Liver (tissue), 9 donors: Measurements from ENCODE around the gene SLC26A1. TPM values are rescaled to one million over a fixed set of nuclear protein-coding genes. Genes with fewer than 3 reads are reported as not detected.

Experiments used
- DNase-seq: peaks from one replicate; pipeline ENCODE4 v3.0.0-alpha.2; 2017; ENCODE audit warnings: low spot score
- H3K27ac ChIP-seq, 2 donors: one replicate each; pipeline ENCODE4 v1.7.0; 2013; ENCODE audit warnings: inconsistent platforms in 2 of 2, low read length in 2 of 2, control low read depth in 1 of 2, low read depth in 1 of 2, mild to moderate bottlenecking in 1 of 2
- H3K27me3 ChIP-seq, 4 donors: one replicate each; pipeline versions ENCODE4 v1.6.1 to v1.7.0; 2013; ENCODE audit warnings: low read length in 3 of 4, inconsistent platforms in 1 of 4, mild to moderate bottlenecking in 1 of 4, moderate library complexity in 1 of 4; ENCODE audit not compliant: control insufficient read depth in 4 of 4, insufficient read depth in 4 of 4
- H3K36me3 ChIP-seq, 4 donors: one replicate each; pipeline versions ENCODE4 v1.6.1 to v1.7.0; 2013; ENCODE audit warnings: low read length in 3 of 4, mild to moderate bottlenecking in 3 of 4, low read depth in 1 of 4, moderate library complexity in 1 of 4; ENCODE audit not compliant: control insufficient read depth in 4 of 4, insufficient read depth in 3 of 4
- H3K4me1 ChIP-seq, 4 donors: one replicate each; pipeline versions ENCODE4 v1.6.1 to v1.7.0; 2013; ENCODE audit warnings: low read length in 3 of 4, mild to moderate bottlenecking in 3 of 4, moderate library complexity in 1 of 4; ENCODE audit not compliant: control insufficient read depth in 4 of 4, insufficient read depth in 4 of 4
- H3K4me3 ChIP-seq, 3 donors: one replicate each; pipeline versions ENCODE4 v1.6.1 to v1.7.0; 2013; ENCODE audit warnings: low read length in 3 of 3, control low read depth in 1 of 3, low read depth in 1 of 3, mild to moderate bottlenecking in 1 of 3
- H3K9ac ChIP-seq, 2 donors: one replicate each; pipeline ENCODE4 v1.7.0; 2013; ENCODE audit warnings: low read length in 2 of 2, mild to moderate bottlenecking in 2 of 2, moderate library complexity in 2 of 2, control low read depth in 1 of 2, low read depth in 1 of 2
- H3K9me3 ChIP-seq, 4 donors: one replicate each; pipeline versions ENCODE4 v1.6.1 to v1.7.0; 2013; ENCODE audit warnings: low read length in 3 of 4; ENCODE audit not compliant: control insufficient read depth in 4 of 4
- ATF3 ChIP-seq: IDR thresholded peaks from 2 replicates; pipeline ENCODE4 v1.6.1; 2016; ENCODE audit warnings: antibody characterized with exemption
- EGR1 ChIP-seq, 2 donors: IDR thresholded peaks; 2 replicates each; pipeline ENCODE4 v1.6.1; 2016 to 2018; ENCODE audit warnings: antibody characterized with exemption in 2 of 2, low read depth in 2 of 2
- FOXA1 ChIP-seq: IDR thresholded peaks from 2 replicates; pipeline ENCODE4 v1.6.1; 2016; ENCODE audit warnings: antibody characterized with exemption
- FOXA2 ChIP-seq: IDR thresholded peaks from 2 replicates; pipeline ENCODE4 v1.6.1; 2016; ENCODE audit warnings: antibody characterized with exemption
- GABPA ChIP-seq, 2 donors: IDR thresholded peaks in 1 of 2; conservative IDR thresholded peaks in 1 of 2; 2 replicates each; pipeline ENCODE4 v1.6.1; 2016; ENCODE audit warnings: antibody characterized with exemption in 2 of 2, mild to moderate bottlenecking in 1 of 2, moderate library complexity in 1 of 2
- HNF4G ChIP-seq: IDR thresholded peaks from 2 replicates; pipeline ENCODE4 v1.6.1; 2016; ENCODE audit warnings: antibody characterized with exemption
- NR2F2 ChIP-seq: IDR thresholded peaks from 2 replicates; pipeline ENCODE4 v1.6.1; 2016; ENCODE audit warnings: antibody characterized with exemption
- RAD21 ChIP-seq, 2 donors: IDR thresholded peaks; 2 replicates each; pipeline ENCODE4 v1.6.1; 2016; ENCODE audit warnings: antibody characterized with exemption in 2 of 2, mild to moderate bottlenecking in 2 of 2
- REST ChIP-seq: IDR thresholded peaks from 2 replicates; pipeline ENCODE4 v1.6.1; 2016; ENCODE audit warnings: antibody characterized with exemption, mild to moderate bottlenecking
- SP1 ChIP-seq: IDR thresholded peaks from 2 replicates; pipeline ENCODE4 v1.6.1; 2018; ENCODE audit warnings: antibody characterized with exemption, mild to moderate bottlenecking
- TAF1 ChIP-seq: conservative IDR thresholded peaks from 2 replicates; pipeline ENCODE4 v1.6.1; 2016; ENCODE audit warnings: antibody characterized with exemption, mild to moderate bottlenecking
- YY1 ChIP-seq: IDR thresholded peaks from 2 replicates; pipeline ENCODE4 v1.6.1; 2016; ENCODE audit warnings: antibody characterized with exemption, mild to moderate bottlenecking
- WGBS: extraction: QIAGEN DNeasy Blood & Tissue Kit; methylation state at CpG from one replicate; pipeline ENCODE4 v1.1.7; 2013; 5-methylcytosine and 5-hydroxymethylcytosine counted together
- polyA plus RNA-seq, 2 donors: library from polyadenylated mRNA; stranded (reverse) in 1 of 2; unstranded in 1 of 2; fragments of 200-250 nt in 1 of 2; fragments of >200 nt in 1 of 2; fragmentation: Nextera tagmentation in 1 of 2; extraction: Ambion mirVana in 1 of 2; gene quantifications; one replicate each; pipeline versions ENCODE4 v1.2.1 to v1.2.3, GENCODE V29; 2013 to 2015
- total RNA-seq, 2 donors: library from RNA; depleted of rRNA; stranded (reverse); fragments of >200 nt; gene quantifications; one replicate each; pipeline ENCODE4 v1.2.3, GENCODE V29; 2014
- donor health status: healthy.
- donor health status: healthy.
- donor health status: healthy.
- donor health status: healthy.
- donor health status: healthy.

SLC26A1 gene
- total and polyA plus RNA-seq, 4 donors: 5.1 to 41.0 (median 26.3) TPM

- DNase-seq: no peak
- no peaks in the 10 kb centered on the region for H3K4me1 ChIP-seq
- H3K4me3 ChIP-seq: no peak overlapping the region
- no peaks in the 10 kb centered on the region for H3K27me3 ChIP-seq
- TF ChIP-seq SP1: no peak
- no peak for TF ChIP-seq HNF4G
- no peak for TF ChIP-seq REST
- TF ChIP-seq TAF1: no peak
- no peak for TF ChIP-seq ATF3
- no peak for TF ChIP-seq YY1
- peaks cover 0 to 21% (median 4%) of the 10 kb centered on the region in 4 donors for H3K36me3 ChIP-seq
- no peak overlapping the region for H3K9ac ChIP-seq
- no peak overlapping the region for H3K27ac ChIP-seq
- WGBS: 93% methylated on average over 7 of the region's 7 CpGs
- H3K9me3 ChIP-seq: no peaks in the 10 kb centered on the region
Observed at GRCh38 chr4:951186-951585, 42.0 kb downstream of the SLC26A1 start.

DNA sequence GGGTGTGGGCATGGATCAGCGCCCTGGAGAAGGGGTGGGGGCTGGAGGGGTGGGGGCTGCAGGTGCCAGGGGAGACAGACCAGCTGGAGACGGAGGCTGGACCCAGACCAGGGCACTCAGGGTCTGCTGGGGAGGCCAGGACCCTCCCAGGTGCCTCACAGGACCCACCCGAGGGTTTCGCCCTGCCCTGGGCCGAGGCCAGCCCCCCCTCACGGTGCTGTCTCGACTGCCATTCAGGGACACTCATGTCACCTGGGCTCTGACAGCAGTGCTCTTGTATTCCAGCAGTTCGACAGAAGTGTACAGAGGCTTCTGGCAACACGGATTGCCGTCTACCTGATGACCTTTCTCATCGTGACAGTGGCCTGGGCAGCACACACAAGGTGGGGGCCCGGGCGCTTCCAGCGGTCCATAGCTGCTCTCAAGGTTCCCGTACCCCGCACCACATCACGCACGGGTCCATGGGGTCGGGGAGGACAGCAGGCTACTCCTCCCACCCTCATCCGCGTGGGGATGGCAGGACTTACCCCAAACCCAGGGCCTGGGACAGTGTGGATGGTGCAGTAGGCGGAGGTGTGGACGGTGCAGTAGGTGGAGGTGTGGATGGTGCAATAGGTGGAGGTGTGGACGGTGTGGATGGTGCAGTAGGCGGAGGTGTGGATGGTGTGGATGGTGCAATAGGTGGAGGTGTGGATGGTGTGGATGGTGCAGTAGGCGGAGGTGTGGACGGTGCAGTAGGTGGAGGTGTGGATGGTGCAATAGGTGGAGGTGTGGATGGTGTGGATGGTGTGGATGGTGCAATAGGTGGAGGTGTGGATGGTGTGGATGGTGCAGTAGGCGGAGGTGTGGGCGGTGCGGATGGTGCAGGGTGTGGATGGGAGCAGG is 42.8 kb downstream of the SLC26A1 start:
- no peak for DNase-seq
- no peak for TF ChIP-seq RAD21 (IDR thresholded peaks at IDR 0.05)
- TF ChIP-seq YY1: no peak
- no peak for TF ChIP-seq FOXA1
- TF ChIP-seq FOXA2: no peak
- TF ChIP-seq NR2F2: no peak
- no peak for TF ChIP-seq GABPA (IDR thresholded peaks at IDR 0.05 in 1 of 2, conservative IDR thresholded peaks at IDR 0.05 in 1 of 2)
- TF ChIP-seq EGR1 (IDR thresholded peaks at IDR 0.05; ENCODE audit: low read depth in 2 of 2): no peak
- TF ChIP-seq SP1: no peak
- no peak for TF ChIP-seq REST
- Histone ChIP-seq H3K4me1 (no peaks in the 10 kb centered on the region), H3K36me3 (peaks cover 0 to 17% (median 4%) of the 10 kb centered on the region in 4 donors), H3K9ac (no peak overlapping the region), H3K27ac (no peak overlapping the region), H3K9me3 (no peaks in the 10 kb centered on the region), H3K27me3 (no peaks in the 10 kb centered on the region), H3K4me3 (no peak overlapping the region)
- 95% methylated on average over 30 of the region's 30 CpGs for WGBS
